GM23248 (cell line): Measurements from ENCODE around the gene GPR155. TPM values are rescaled to one million over a fixed set of nuclear protein-coding genes. Genes with fewer than 3 reads are reported as not detected.

ENCODE experiments used
- DNase-seq: peaks from one replicate; pipeline ENCODE4 v3.0.0-alpha.2; 2015
- H2AFZ ChIP-seq: fragments of 200-600 bp; sonication (generic); 2 replicates; pipeline ENCODE4 v1.6.1; 2016; ENCODE audit warnings: antibody characterized with exemption
- H3F3A ChIP-seq: fragments of 200-600 bp; sonication (generic); 2 replicates; pipeline ENCODE4 v1.6.1; 2016; ENCODE audit warnings: mild to moderate bottlenecking, antibody characterized with exemption, mixed run types; ENCODE audit not compliant: insufficient read depth
- H3K27ac ChIP-seq: fragments of 200-600 bp; sonication (generic); 2 replicates; pipeline ENCODE4 v1.5.1; 2016; ENCODE audit warnings: mild to moderate bottlenecking
- H3K27me3 ChIP-seq: fragments of 200-600 bp; sonication (generic); replicated peaks from 2 replicates; pipeline ENCODE4 v1.6.1; 2016; ENCODE audit warnings: mild to moderate bottlenecking; ENCODE audit not compliant: insufficient read depth
- H3K36me3 ChIP-seq: fragments of 200-600 bp; sonication (generic); 2 replicates; pipeline ENCODE4 v1.6.1; 2016; ENCODE audit warnings: low read depth, mild to moderate bottlenecking
- H3K4me1 ChIP-seq: fragments of 200-600 bp; sonication (generic); 2 replicates; pipeline ENCODE4 v1.6.1; 2016; ENCODE audit warnings: mild to moderate bottlenecking; ENCODE audit not compliant: insufficient read depth
- H3K4me2 ChIP-seq: fragments of 200-600 bp; sonication (generic); one replicate; pipeline ENCODE4 v1.6.1; 2016; ENCODE audit warnings: mild to moderate bottlenecking; ENCODE audit not compliant: unreplicated experiment
- H3K4me3 ChIP-seq: fragments of 200-600 bp; sonication (generic); 2 replicates; pipeline ENCODE4 v1.5.1; 2016; ENCODE audit warnings: mild to moderate bottlenecking
- H3K79me2 ChIP-seq: fragments of 200-600 bp; sonication (generic); 2 replicates; pipeline ENCODE4 v1.6.1; 2016; ENCODE audit warnings: mild to moderate bottlenecking; ENCODE audit not compliant: insufficient read depth
- H3K9ac ChIP-seq: fragments of 200-600 bp; sonication (generic); 2 replicates; pipeline ENCODE4 v1.6.1; 2016; ENCODE audit warnings: mild to moderate bottlenecking
- H3K9me2 ChIP-seq: fragments of 200-600 bp; sonication (generic); 2 replicates; pipeline ENCODE4 v1.6.1; 2016; ENCODE audit warnings: mixed run types, mild to moderate bottlenecking, moderate library complexity; ENCODE audit not compliant: insufficient read depth
- H3K9me3 ChIP-seq: fragments of 200-600 bp; sonication (generic); one replicate; pipeline ENCODE4 v1.6.1; 2017; ENCODE audit warnings: low read depth
- H4K20me1 ChIP-seq: fragments of 200-600 bp; sonication (generic); 2 replicates; pipeline ENCODE4 v1.6.0; 2016; ENCODE audit not compliant: insufficient read depth
- EZH2 ChIP-seq: fragments of 200-600 bp; sonication (generic); IDR thresholded peaks from 2 replicates; pipeline ENCODE4 v1.6.1; 2018; ENCODE audit warnings: antibody characterized with exemption, mild to moderate bottlenecking; ENCODE audit not compliant: insufficient read depth, poor library complexity, severe bottlenecking
- EZH2phosphoT487 ChIP-seq: fragments of 200-600 bp; sonication (generic); IDR thresholded peaks from 2 replicates; pipeline ENCODE4 v1.6.1; 2018; ENCODE audit warnings: antibody characterized with exemption, moderate library complexity, mild to moderate bottlenecking, low read depth; ENCODE audit not compliant: insufficient read depth
- WGBS, 2 experiments: methylation state at CpG; one replicate each; pipeline ENCODE4 v1.1.6; 2015 to 2017; ENCODE audit warnings: low lambda C conversion rate in 2 of 2, low coverage in 1 of 2; ENCODE audit errors: missing lambda C conversion rate in 2 of 2; 5-methylcytosine and 5-hydroxymethylcytosine counted together
- in situ Hi-C: fragments of 300-500 bp; cut with MboI; formaldehyde crosslinking; loops from 2 replicates; pipeline ENCODE4 v1.15.0; 2020
- polyA plus RNA-seq: library from polyadenylated mRNA; unstranded; fragments of >200 nt; fragmentation: Nextera tagmentation; extraction: Ambion mirVana; gene quantifications from 2 replicates; pipeline ENCODE4 v1.2.1, GENCODE V29; 2016
- total RNA-seq: library from RNA; depleted of rRNA; stranded (reverse); fragments of >200 nt; shearing (Covaris generic); gene quantifications from 2 replicates; pipeline ENCODE4 v1.2.3, GENCODE V29; 2014

GPR155 gene
- total and polyA plus RNA-seq, 2 experiments from 2014 or later, result 3.2 to 3.4 TPM

DNA sequence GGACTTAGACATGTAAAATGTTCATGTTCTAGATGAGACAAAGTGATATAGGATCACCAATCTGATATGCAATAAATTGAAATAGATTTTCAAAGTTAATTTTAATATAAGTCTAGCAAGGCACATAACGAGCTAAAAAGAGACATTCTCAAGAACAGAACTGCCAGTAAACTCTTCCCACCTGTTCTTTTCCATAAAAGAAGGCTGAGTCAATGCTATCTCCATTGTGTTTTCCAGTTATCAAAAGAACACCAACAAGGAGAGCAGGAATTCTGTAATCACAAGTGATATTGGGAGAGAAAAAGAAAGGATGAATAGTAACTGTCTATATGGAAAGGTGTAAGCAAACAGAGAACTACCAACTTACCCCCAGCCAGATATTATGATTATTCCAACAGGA lies 25.6 kb downstream of the GPR155 start:
- Histone ChIP-seq H3K9me3 (no peaks in the 10 kb centered on the region), H3K27me3 (no peaks in the 10 kb centered on the region), H3K4me1 (no peaks in the 10 kb centered on the region), H3K36me3 (no peaks in the 10 kb centered on the region), H2AFZ (no peak overlapping the region), H3K4me2 (no peak overlapping the region), H3F3A (no peaks in the 10 kb centered on the region), H4K20me1 (no peaks in the 10 kb centered on the region), H3K9me2 (no peaks in the 10 kb centered on the region), H3K4me3 (no peak overlapping the region), H3K27ac (no peak overlapping the region), H3K9ac (no peak overlapping the region), H3K79me2 (no peaks in the 10 kb centered on the region)
- TF ChIP-seq EZH2, result no peak
- no peak for TF ChIP-seq EZH2phosphoT487
- in situ Hi-C loops, result loop anchor here (10.0 kb wide), 2 partner anchors 64 to 234 kb away; no protein-coding TSS in a partner anchor
- WGBS, 2 experiments, result 77 to 79% methylated on average over 1 of the region's 1 CpG
- DNase-seq, result no peak

DNA sequence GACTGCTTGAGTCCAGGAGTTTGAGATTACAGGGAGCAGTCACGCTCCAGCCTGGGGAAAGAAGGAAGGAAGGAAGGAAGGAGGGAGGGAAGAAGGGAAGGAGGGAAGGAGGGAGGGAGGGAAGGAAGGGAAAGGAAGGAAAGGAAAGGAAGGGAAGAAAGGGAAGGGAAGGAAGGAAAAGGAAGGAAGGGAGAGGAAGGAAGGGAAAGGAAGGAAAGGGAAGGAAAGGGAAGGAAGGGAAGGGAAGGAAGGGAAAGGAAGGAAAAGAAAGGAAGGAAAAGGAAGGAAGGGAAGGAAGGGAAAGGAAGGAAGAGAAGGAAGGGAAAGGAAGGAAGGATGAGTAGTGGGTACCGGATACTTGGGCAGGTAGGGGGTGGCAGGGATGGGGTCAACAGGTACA lies 32.3 kb downstream of the GPR155 start:
- Histone ChIP-seq H3K4me3 (no peak overlapping the region), H4K20me1 (no peaks in the 10 kb centered on the region), H3K4me1 (no peaks in the 10 kb centered on the region), H3K4me2 (no peak overlapping the region), H3K79me2 (no peaks in the 10 kb centered on the region), H3K9me2 (no peaks in the 10 kb centered on the region), H3K9me3 (no peaks in the 10 kb centered on the region), H2AFZ (no peak overlapping the region), H3F3A (no peaks in the 10 kb centered on the region), H3K9ac (no peak overlapping the region), H3K36me3 (no peaks in the 10 kb centered on the region), H3K27me3 (no peaks in the 10 kb centered on the region), H3K27ac (no peak overlapping the region)
- in situ Hi-C loops, result no loop called here
- WGBS, 2 experiments, result 88 to 96% methylated on average over 1 to 2 of the region's 2 CpGs
- DNase-seq, result no peak
- TF ChIP-seq EZH2phosphoT487, result no peak
- TF ChIP-seq EZH2, result no peak

DNA sequence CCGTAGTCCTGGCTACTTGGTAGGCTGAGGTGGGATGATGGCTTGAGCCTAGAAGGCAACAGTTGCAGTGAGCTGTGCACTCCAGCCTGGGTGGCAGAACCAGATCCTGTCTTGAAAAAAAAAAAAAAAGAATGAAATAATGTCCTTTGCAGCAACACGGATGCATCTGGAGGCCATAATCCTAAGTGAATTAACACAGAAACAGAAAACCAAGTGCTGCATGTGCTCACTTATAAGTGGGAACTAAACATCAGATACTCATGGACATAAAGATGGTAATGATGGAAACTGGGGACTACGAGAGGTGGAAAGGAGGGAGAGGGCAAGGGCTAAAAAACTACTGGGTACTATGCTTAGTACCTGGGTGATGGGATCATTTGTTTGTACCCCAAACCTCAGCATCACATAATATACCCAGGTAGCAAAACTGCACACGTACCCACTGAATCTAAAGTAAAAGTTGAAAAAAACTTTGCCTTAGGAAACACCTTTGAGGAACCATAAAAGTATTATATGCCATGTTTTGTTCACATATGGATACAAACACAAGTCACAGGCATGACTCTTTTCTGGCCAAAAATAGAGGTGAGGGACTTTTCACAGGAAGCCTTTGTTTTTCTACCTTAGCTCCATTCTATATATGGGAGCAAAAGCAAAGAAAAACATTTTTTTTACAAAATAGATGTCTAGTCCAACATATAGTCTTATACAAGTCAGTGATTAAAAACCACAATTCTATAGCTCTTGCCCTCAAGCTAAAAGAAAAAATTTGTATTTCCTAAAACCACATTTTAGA lies 36.6 kb downstream of the GPR155 start:
- TF ChIP-seq EZH2phosphoT487, result no peak
- no peak for TF ChIP-seq EZH2
- no peak overlapping the region for H3K9ac ChIP-seq
- H3K9me3 ChIP-seq, result no peaks in the 10 kb centered on the region
- no peak for DNase-seq
- no peak overlapping the region for H3K27ac ChIP-seq
- no peaks in the 10 kb centered on the region for H3K79me2 ChIP-seq
- H3K9me2 ChIP-seq, result no peaks in the 10 kb centered on the region
- no peak overlapping the region for H3K4me2 ChIP-seq
- no peaks in the 10 kb centered on the region; the same call in 1 of the 2 replicates for H3K4me1 ChIP-seq
- no peaks in the 10 kb centered on the region for H3K27me3 ChIP-seq
- H3K4me3 ChIP-seq, result no peak overlapping the region
- no peak overlapping the region for H2AFZ ChIP-seq
- in situ Hi-C loops, result no loop called here
- no peaks in the 10 kb centered on the region for H3K36me3 ChIP-seq
- WGBS, 2 experiments, result 69 to 76% methylated on average over 4 of the region's 4 CpGs
- peaks cover 3% of the 10 kb centered on the region; the same call in 1 of the 2 replicates for H3F3A ChIP-seq
- no peaks in the 10 kb centered on the region for H4K20me1 ChIP-seq

DNA sequence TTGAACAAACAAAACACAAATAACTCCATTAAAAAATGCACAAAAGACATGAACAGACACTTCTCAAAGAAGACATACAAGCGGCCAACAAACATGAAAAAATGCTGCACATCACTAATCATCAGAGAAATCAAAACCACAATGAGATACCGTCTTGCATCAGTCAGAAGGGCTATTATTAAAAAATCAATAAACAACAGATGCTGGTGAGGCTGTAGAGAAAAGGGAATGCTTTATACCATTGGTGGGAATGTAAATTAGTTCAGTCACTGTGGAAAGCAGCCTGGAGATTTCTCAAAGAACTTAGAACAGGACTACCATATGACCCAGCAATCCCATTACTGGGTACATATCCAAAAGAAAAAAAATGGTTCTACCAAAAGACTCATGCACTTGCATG lies 37.8 kb downstream of the GPR155 start:
- no peaks in the 10 kb centered on the region; the same call in 1 of the 2 replicates for H3K4me1 ChIP-seq
- no peaks in the 10 kb centered on the region for H3K79me2 ChIP-seq
- no peak for DNase-seq
- in situ Hi-C loops, result no loop called here
- H3K36me3 ChIP-seq, result no peaks in the 10 kb centered on the region
- no peak overlapping the region for H3K4me3 ChIP-seq
- no peaks in the 10 kb centered on the region for H3K27me3 ChIP-seq
- H4K20me1 ChIP-seq, result no peaks in the 10 kb centered on the region
- TF ChIP-seq EZH2, result no peak
- TF ChIP-seq EZH2phosphoT487, result no peak
- 74 to 82% methylated on average over 2 of the region's 2 CpGs for WGBS, 2 experiments
- no peak overlapping the region for H3K4me2 ChIP-seq
- H2AFZ ChIP-seq, result no peak overlapping the region
- no peaks in the 10 kb centered on the region for H3K9me3 ChIP-seq
- peaks cover 3% of the 10 kb centered on the region; the same call in 1 of the 2 replicates for H3F3A ChIP-seq
- no peak overlapping the region for H3K27ac ChIP-seq
- H3K9me2 ChIP-seq, result no peaks in the 10 kb centered on the region
- H3K9ac ChIP-seq, result no peak overlapping the region
